Activated T-cell treated with anti-CD3 and anti-CD28 coated beads, Interleukin-2, amount 50 U/mL, for 1 hour (primary cell): Measurements from ENCODE around the gene BET1.
"Not testable (repeated sequence)": the region's sequence is repeated elsewhere in the genome, so short reads cannot be mapped to it uniquely, and the experiment has no call there.

Experiments
- DNase-seq: peaks from one replicate; pipeline ENCODE4 v3.0.0-alpha.2; 2020

BET1 gene, protein sequence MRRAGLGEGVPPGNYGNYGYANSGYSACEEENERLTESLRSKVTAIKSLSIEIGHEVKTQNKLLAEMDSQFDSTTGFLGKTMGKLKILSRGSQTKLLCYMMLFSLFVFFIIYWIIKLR

DNA sequence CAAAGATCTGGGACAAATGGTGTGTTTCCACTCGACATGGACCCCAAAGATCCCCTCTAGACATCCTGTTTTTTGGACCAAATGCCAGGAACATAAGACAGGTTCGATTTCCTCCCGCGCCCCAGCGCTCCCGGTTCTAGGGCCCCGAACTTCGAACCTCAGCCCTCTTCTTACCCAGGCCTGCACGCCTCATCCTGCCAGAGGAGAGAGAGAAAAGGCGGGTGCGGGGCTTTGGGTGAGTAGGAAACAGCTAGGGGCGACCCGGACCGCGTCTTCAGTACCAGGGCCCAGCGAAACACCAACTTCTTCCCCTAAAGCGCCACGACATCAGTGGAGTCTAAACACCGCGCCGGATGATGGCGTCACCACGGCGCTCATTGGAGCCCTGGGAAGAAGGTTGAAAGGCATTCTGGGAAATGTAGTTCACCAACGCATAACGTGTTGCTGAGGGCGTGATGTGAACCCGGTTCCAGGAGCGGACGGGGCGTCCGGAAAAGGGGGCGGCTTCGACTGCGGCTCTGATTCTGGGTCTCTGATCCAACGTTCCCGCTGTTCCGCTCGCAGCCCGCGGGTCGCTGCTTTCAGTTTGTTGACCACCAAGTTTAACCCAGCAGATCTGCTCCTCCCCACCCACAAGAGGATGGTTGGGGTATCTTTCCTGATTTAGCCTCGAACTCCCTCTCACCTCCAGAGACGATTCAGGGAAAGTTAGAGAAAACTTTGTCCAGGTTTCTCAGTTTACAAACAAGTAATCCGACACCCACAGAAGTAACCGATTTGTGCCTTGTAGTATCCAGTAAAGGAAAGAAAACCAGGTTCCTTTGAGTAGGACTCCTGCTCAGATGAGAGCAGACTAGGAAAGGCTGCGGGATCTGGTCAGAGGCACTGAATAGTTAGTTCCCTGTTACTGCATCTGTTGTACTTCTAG lies at the start of gene BET1:
BET1 (minus strand) TSS at position 332 of the 928 bp plus-strand sequence; CDS start at position 193, 139 bp downstream.
- peak; percentile 91 for DNase-seq

DNA sequence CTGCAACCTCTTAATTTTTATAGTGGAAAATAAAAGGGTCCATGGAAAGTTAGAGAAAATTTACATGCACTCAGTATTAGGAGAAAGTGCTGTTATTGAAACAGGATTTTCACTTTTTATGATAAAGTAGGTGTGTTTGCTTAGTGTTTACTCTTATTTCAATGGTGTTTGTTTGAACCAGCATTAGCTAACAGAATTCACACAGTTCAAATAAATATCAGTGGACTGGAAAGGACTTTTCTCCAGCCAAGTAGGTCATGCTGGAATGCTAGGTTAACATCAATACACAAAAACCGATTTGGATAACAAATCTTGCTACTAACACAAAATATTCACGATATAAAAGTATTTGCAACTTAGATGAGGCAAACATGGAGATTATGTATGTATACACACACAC lies 49.4 kb upstream of the BET1 start:
- no peak for DNase-seq

DNA sequence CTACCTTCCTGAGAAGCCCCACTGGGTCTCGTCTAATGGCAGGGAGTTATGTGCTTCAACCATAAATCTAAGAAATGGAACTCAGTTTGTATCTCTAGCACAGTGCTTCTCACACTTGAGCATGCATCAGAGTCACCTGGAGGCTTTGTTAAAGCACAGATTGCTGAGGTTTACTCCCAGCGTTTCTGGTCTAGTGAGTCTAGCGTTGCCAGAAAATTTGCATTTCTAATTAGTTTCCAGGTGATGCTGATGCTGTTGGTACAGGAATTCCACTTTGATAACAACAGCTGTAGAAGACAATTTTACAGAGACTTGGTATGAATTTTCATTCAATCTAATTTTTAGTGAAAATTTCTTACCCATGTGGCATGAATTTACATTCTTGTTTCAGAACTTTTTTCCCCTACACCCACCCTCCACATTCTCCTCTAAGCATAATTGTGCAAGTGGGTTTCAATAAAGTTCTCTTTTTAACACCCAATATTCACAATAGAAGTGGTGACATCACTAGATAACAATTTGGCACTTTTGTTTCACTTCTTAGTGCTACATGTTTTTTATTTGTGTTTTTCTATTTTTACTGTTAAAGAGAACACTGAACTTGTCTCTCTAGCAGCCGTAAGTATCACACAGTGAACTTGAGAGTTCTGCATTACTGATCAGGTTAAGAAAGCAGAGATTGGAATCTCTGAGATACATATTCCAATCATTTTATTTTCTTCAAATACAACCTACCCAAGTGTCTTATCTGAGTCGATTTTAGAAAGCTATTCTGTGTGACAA lies 48.4 kb upstream of the BET1 start:
- DNase-seq, result no peak

DNA sequence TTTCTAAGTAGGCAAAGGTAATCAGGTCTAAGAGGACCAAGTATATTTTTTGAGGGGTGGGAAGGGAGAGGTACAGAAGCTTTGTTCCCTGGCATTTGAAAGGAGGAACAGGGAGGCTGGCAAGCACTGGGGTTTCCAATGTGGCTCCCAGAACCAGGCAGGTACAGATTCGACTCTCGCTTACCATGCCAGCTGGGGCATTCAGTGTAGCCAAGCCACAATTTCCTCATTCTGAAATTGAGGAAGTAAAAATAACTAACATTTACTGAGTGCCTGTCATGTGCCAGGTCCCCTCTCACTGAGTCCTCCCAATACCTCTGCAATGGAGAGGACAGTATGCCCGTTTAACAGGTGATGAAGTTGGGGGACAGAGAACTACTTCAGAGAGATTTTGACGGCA lies 45.9 kb upstream of the BET1 start:
- DNase-seq, result no peak

DNA sequence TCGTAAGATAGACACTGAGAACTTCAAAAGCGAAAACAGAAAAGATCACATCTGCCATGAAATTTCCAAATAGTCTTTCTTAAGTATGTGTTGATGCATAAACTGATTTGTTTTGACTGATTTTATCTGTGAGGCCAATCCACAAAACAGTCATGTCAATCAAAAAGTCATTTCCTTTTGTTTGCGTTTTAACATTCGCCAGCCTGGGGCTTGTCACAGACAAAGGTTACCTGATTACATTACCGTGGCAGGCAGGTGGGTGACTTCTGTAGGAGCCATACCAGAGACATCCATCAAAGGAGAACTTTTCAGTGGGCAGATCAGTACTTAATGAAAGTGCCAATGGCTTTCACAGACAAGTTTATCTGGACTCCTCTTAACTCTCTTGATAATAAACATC lies 45.5 kb upstream of the BET1 start:
- DNase-seq, result no peak

DNA sequence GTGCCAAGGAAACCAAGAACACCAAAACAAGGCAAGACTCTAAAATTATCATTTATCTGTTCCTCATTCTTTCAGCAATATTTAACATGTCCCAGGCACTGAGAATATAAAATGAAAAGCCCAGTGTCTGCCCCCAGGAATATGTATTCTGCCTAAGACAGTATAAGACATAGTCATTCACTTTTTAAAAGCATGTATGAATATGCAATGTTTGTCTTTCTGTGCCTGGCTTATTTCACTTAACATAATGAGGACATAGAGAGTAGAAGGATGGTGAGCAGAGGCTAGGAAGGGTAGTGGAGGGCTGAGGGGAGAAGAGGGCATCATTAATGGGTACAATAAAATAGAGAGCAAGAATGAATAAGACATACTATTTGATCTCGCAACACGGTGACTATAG lies 44.6 kb upstream of the BET1 start:
- DNase-seq, result no peak

DNA sequence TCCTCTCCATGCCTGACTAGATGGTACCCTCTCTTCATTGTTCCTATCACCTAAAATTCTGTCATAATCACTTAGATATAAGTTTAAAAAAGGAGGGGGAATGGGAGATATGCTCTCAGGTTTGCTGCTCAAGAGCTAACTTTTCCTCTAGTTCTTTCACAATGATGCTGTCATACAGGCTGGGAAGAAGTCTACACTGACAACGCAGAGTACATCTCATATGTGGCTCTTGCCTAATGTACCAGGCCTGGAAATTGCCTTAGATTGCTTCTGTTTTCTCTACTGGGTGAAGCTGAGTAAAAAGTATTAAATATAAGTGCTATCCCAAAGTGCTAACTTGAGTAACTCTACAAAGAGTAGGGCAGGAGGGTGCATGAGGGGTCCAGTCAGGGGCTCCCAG lies 43.8 kb upstream of the BET1 start:
- no peak for DNase-seq

DNA sequence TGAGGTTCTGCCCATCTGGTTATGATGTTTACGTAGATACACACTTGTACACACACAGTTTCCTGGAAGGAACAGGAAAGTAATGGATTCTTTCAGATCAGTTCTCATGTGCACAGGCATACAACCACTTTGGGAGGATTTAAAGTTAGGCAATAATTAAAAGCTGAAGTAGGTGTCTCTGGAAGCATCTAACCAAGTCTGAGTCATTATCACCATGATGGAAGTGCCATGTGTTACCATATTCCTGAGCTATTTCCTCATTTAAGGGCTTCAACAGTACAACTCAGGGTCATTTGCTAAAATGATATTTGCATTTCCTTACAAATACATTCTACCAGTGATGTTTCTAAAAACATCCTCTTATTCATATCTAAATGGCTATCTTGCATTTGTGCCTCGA lies 41.4 kb upstream of the BET1 start:
- no peak for DNase-seq

DNA sequence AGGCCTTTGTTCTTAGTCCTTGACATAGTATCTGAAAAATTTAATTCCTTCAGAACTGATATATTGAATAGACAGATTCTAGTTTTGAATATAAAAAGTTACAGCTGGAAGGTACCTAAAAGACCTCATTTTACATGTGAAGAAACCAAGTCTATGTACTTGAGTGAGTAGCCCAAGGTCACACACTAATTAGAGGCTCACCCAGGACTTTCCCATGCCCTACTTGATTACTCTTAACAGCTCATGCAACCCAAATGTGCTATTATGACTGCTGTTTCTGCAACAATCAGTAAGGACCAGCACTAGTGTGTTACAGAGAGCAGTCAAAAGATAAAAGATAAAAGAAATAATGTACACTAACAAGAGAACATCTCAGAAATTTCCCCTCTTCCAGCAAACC lies 40.7 kb upstream of the BET1 start:
- no peak for DNase-seq

DNA sequence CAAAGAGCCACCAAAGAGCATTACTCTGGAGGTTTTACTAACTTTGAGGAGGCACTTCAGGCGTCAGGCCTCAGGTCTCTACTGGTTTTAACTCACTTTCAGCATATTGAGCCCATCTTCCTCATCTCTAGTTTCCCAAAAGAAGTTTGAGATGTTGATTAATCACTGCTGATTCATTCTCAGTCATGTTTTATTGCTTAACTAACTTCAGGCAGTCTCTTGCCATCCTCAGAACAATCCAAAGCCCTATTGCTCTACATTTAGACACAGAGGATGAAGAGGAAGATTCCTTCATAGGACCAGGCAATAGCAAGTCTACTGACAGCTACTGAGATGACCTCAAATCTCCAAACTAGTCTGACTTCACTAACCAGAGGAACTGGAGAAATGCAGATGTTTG lies 39.1 kb upstream of the BET1 start:
- no peak for DNase-seq

DNA sequence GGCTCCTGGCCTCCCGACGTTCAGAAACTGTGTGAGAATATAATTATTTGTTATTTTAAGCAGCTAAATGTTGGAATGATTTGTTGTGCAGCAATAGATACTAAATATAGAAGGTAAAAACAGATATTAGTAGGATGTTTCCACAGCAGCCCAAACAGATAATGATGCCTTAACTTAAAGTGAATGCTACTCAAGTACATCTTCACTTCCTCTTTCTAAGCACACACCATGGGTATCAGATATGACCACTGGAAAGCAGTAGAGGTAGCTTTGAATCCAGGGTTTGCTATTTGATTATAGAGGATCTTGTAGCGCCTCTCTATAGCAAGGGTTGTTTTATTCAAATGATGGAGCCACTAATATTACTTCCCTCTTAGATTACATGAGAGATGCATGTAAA lies 38.2 kb upstream of the BET1 start:
- no peak for DNase-seq

DNA sequence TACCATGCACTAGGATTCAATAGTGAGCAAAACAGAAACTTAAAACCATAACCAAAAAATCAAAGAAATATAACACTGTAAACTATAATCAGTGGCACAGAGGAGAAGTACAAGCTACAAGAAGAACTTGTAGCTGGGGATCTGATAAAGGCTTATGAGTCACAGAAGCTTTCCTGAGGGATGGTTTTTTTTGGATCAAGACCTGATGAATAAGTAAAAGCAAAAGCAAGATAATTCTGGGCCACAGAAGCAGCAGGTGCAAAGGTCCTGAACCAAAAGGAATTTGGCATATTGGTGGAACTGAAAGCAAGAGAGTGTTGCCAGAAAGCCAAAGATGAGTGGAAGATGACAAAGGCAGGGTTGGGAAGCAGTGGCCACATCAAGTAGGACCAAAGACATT lies 37.4 kb upstream of the BET1 start:
- DNase-seq, result no peak

DNA sequence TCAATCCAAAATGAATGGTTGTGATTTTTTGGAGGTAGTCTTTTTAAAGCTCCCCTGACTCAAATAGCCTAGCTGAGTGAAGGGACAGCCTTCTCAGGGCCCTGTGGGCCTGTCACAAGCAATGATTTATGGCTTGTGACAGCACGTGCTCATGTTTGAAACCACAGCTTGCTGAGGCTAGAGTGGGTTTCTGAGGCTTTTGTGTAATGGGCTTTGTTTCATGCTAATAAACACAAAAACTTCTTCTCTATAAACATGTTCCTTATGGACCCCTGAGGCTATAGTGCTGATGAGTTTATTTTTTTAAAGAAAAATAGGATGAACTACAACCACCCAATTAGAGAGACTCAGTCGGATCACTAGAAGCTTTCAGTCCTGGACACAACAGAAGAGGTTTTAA lies 36.1 kb upstream of the BET1 start:
- DNase-seq, result no peak

DNA sequence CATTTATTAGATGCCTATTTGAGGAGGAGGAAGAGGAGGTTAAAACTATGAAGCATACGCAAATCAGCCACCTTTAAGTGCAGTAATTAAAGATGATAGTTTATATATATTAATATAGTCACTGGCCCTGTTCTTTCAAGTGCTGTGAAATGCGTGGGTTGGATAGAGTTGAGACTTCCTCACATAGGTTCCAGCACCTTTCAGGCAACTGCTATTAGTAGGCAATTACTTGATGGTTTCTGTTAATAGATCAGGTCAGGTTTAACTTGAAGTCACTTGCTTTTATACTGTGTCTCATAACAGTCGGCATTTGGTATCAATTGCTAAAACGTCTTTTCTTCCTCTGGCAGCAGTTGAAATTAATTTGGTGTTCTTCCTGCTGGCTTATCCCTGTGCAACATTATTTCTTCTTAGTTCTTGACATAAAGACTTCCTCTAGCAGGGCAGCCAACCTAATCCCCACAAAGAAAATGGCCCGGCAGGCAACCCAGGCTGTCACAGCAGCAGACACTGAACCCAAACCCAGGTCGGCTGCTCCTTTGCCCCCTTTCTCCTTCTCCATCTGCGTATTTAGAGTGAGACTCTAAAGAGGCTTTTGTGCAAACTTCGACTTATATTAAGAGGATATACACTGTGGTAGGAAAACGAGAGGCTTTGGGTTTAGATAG lies 35.3 kb upstream of the BET1 start:
- DNase-seq, result no peak

DNA sequence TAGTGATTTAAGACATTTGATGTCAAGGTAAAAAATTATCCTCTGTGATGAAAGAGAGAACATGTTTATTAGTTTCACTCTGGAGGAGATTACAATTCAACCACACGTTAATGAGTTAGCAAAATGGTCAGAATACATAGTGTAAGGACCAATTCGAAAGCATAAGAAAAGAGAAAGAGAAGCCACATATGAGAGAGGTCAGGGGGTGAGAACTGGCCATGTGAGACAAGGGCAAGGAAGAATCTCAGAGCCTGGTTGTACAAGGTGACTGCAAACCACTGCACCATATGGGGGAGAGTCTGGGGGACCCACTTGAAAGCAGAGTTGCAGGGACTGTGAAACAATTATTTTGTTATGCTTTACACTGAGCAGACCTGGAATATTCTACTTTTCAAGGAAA lies 27.7 kb upstream of the BET1 start:
- DNase-seq, result no peak

DNA sequence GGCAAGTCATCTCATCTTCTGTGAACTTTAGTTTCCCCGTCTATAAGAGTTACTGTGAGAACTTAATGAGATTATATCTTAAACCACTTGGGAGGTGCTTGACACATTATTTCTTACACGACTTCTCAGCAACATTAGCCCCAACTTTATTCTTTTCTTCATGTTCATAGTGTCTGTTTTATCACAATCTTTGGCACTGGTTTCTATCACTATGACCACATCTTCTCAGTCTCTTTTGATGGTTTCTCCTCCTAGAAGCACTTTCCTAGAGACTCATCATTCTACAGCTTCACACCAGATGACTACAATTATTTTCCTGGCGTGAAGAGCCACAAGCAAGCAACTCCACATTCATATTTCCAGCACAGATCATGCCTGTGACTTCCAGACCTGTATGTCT lies 26.5 kb upstream of the BET1 start:
- no peak for DNase-seq

DNA sequence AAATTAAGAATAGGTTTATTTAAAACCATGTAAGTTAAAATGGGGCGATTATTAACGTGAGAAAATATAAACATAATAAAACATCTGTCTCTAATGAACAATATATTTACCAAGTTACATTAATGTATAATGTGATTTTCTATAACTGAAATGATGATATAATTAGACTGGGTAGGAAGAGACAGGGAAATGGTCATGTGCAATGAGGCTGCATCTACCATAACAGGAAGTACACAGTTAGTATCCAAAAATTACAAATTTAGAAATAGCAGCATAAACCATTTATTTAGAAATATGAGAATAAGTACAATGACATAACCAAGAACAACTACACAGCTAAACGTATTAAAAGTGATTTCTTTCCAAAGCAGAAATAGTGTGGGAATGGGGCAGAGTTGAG lies 25.8 kb upstream of the BET1 start:
- no peak for DNase-seq

DNA sequence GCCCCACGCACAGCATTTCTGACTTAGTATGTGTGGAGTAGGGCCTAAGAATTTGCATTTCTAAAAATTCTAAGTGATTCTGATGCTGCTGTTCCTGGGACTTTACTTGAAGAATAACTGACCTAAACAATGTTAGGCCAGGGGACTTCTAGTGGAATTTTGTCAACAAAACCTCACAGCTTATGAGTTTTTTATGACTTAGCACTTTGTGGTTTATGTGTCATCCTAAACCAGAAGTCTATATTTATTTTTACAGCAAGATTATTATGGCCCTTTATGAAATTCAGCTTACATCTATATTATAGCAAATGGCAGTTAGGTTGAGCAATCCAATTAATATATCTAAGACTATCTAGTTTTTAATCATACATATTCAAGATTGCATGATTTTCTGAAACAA lies 24.6 kb upstream of the BET1 start:
- no peak for DNase-seq

DNA sequence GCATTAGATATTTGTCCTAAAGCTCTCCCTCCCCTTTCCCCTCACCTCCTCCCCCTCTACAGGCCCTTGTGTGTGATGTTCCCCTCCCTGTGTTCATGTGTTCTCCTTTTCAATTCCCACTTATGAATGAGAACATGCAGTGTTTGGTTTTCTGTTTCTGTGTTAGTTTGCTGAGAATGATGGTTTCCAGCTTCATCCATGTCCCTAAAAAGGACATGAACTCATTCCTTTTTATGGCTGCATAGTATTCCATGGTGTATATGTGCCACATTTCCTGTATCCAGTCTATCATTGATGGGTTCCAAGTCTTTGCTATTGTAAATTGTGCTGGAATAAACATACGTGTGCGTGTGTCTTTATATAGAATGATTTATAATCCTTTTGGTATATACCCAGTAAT lies 22.5 kb upstream of the BET1 start:
- not testable (repeated sequence) for DNase-seq

DNA sequence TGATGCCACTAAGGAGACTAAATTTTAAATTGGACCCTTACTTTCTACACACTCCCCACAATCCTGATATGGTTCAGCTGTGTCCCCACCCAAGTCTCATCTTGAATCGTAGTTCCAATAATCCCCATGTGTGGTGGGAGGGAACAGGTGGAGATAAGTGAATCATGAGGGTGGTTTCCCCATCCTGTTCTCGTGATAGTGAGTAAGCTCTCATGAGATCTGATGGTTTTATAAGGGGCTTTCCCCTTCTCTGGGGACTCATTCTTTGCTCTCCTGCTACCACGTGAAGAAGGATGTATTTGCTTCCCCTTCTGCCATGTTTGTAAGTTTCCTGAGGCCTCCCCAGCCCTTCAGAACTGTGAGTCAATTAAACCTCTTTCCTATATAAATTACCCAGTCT lies 18.4 kb upstream of the BET1 start:
- DNase-seq, result no peak

DNA sequence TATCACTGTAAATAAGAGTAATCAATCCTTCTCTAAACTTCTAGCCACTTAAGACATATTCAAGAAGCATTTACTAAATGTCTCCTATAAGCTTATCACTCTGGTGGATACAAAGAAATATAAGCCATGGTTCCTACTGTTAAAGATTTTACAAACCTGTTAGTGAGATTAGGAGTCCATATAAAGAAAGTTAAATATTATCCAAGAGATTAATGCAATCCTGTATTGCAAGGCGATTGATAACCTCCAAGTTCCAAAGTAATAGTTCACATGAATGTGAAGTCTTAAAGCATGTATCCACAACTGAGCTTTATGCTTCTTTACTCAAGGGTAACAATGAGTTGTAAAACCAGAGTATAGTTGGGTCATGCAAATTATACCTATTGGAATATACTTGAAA lies 12.6 kb upstream of the BET1 start:
- DNase-seq, result no peak

DNA sequence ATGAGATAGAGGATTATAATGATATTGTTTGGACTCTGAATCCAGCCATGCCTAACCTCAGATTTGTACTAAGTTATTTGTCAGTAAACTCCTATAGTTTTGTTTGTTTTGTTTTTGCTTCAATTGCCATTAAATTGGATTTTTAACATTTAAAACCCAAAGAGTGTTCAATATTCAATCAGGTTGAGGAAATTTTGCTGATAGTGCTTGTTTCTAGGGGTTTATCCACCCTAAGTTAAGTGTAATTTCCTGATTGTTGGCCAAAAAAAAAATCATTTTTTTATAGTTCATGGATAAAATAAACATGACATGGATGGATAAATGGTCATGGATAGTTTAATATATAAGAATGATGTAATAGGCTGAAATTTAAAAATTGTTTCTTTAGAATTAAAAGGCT lies 11.4 kb upstream of the BET1 start:
- no peak for DNase-seq

DNA sequence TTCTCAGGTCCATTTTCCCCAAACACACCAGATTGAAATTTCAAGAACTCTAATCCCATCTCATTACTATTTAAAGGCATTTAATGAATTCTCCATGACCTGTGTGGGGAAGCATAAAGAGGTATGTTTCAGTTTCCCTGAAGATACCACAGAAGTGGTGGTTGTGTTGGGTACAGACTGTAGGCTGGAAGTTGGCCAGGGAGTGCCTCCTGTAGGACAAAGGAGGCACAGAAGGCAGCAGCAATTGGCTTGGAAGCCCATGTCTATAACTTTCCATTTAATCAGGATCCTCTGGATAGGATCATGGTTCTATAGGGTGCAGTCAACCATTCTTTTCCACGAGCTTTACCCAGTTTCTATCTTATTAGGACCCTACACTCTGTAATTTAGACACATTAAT lies 8.6 kb upstream of the BET1 start:
- DNase-seq, result no peak
